GM12878 (cell line): ENCODE measurements around the gene INPP1. TPM values are rescaled to one million over a fixed set of nuclear protein-coding genes. Genes with fewer than 3 reads are reported as not detected.

ENCODE experiments used
- ATAC-seq: fragments of 200-7000 bp; cut with Tn5 transposase; 3 replicates; pipeline ENCODE4 v1.9.1; 2020; ENCODE audit warnings: mild to moderate bottlenecking, moderate library complexity
- BruUV-seq: library from RNA; stranded (reverse); fragments of 400-500 nt; replicated peaks from 2 replicates; lab custom pipeline; 2021; lab: Mats Ljungman, UMichigan
- CTCF ChIA-PET: fragments of 300-600 bp; sonication (Branson Sonifier 250); formaldehyde crosslinking; extraction: SDS; loops from one replicate; lab custom pipeline; 2021; ENCODE audit warnings: inconsistent platforms; lab: Yijun Ruan, JAX
- POLR2A ChIA-PET: fragments of 350-600 bp; formaldehyde crosslinking; extraction: SDS; loops from one replicate; lab custom pipeline; 2021; ENCODE audit warnings: inconsistent platforms; lab: Charles Lee
- RAD21 ChIA-PET: fragments of 300-600 bp; sonication (Branson Sonifier 250); formaldehyde crosslinking; loops from one replicate; lab custom pipeline; 2023; ENCODE audit warnings: antibody characterized with exemption; ENCODE audit not compliant: unreplicated experiment; lab: Charles Lee
- SMC1A ChIA-PET: fragments of 300-600 bp; sonication (Branson Sonifier 250); formaldehyde crosslinking; loops from one replicate; lab custom pipeline; 2023; ENCODE audit not compliant: unreplicated experiment, uncharacterized antibody; lab: Charles Lee
- DNase-seq: peaks from one replicate; pipeline ENCODE4 v3.0.0-alpha.2; 2011; ENCODE audit warnings: low read depth, low spot score
- FAIRE-seq: peaks from 3 replicates; lab custom pipeline; 2011; peaks lifted over from hg19 to GRCh38; lab: Jason Lieb, UNC
- H2AFZ ChIP-seq: 2 replicates; pipeline ENCODE4 v1.6.0; 2011; ENCODE audit warnings: low read depth, low read length, control low read depth; ENCODE audit not compliant: control insufficient read depth
- H3K27ac ChIP-seq: 2 replicates; pipeline ENCODE4 v1.5.1; 2011; ENCODE audit warnings: control low read depth; ENCODE audit not compliant: control insufficient read depth, insufficient read depth
- H3K27me3 ChIP-seq, 2 experiments: replicated peaks in 1 of 2; 2 replicates each; pipeline versions ENCODE4 v1.6.0 to v1.6.1; 2011; ENCODE audit warnings: low read length in 1 of 2; ENCODE audit not compliant: control insufficient read depth in 2 of 2, insufficient read depth in 2 of 2
- H3K36me3 ChIP-seq, 2 experiments: 2 replicates each; pipeline ENCODE4 v1.5.1; 2011; ENCODE audit warnings: low read length in 1 of 2; ENCODE audit not compliant: control insufficient read depth in 2 of 2, insufficient read depth in 2 of 2
- H3K4me1 ChIP-seq: 2 replicates; pipeline ENCODE4 v1.6.1; 2011; ENCODE audit warnings: mild to moderate bottlenecking, low read length, moderate library complexity, mixed read lengths; ENCODE audit not compliant: control insufficient read depth, insufficient read depth
- H3K4me2 ChIP-seq: 2 replicates; pipeline ENCODE4 v1.6.0; 2011; ENCODE audit warnings: control low read depth; ENCODE audit not compliant: control insufficient read depth, insufficient read depth
- H3K4me3 ChIP-seq: fragments of 200-600 bp; sonication (generic); 2 replicates; pipeline ENCODE4 v1.5.1; 2016
- H3K79me2 ChIP-seq: 2 replicates; pipeline ENCODE4 v1.6.0; 2011; ENCODE audit warnings: low read length; ENCODE audit not compliant: control insufficient read depth, insufficient read depth
- H3K9ac ChIP-seq: 2 replicates; pipeline ENCODE4 v1.8.0; 2011; ENCODE audit warnings: low read length, control low read depth, mixed read lengths; ENCODE audit not compliant: control insufficient read depth, insufficient read depth
- H3K9me3 ChIP-seq: replicated peaks from 3 replicates; pipeline ENCODE4 v1.5.1; 2011; ENCODE audit warnings: mild to moderate bottlenecking, low read length; ENCODE audit not compliant: control insufficient read depth, insufficient read depth
- H4K20me1 ChIP-seq: 2 replicates; pipeline ENCODE4 v1.6.0; 2011; ENCODE audit not compliant: control insufficient read depth, insufficient read depth
- ASH2L ChIP-seq: fragments of 300-600, 200-600 bp; sonication (generic); IDR thresholded peaks from 2 replicates; pipeline ENCODE4 v1.6.1; 2017; ENCODE audit warnings: low read depth, mild to moderate bottlenecking, borderline replicate concordance
- ATF3 ChIP-seq: IDR thresholded peaks from 2 replicates; pipeline ENCODE4 v1.6.1; 2011; ENCODE audit warnings: low read depth, mild to moderate bottlenecking, low read length, moderate library complexity, borderline replicate concordance; ENCODE audit errors: extremely low read depth
- BCL11A ChIP-seq: IDR thresholded peaks from 2 replicates; pipeline ENCODE4 v1.6.1; 2011; ENCODE audit warnings: low read depth, low read length
- BMI1 ChIP-seq: fragments of 450-650 bp; IDR thresholded peaks from 2 replicates; pipeline ENCODE4 v1.6.1; 2016; ENCODE audit warnings: mild to moderate bottlenecking, moderate library complexity, borderline replicate concordance
- CBX3 ChIP-seq: fragments of 200-600 bp; sonication (generic); IDR thresholded peaks from 2 replicates; pipeline ENCODE4 v1.6.1; 2016; ENCODE audit warnings: low read depth, borderline replicate concordance
- CTCF ChIP-seq, 3 experiments: IDR thresholded peaks in 2 of 3; conservative IDR thresholded peaks in 1 of 3; 2 replicates each; pipeline ENCODE4 v1.5.1; 2011; ENCODE audit warnings: low read depth in 3 of 3, low read length in 3 of 3, mild to moderate bottlenecking in 3 of 3, control low read depth in 2 of 3, moderate library complexity in 2 of 3, inconsistent platforms in 1 of 3, mixed read lengths in 1 of 3; ENCODE audit not compliant: control insufficient read depth in 2 of 3, insufficient read depth in 1 of 3; ENCODE audit errors: extremely low read depth in 1 of 3
- E2F4 ChIP-seq: IDR thresholded peaks from 2 replicates; pipeline ENCODE4 v1.6.1; 2012; ENCODE audit warnings: low read depth, low read length, improper control_type of control experiment
- IKZF2 ChIP-seq, 2 experiments: fragments of 450-650 bp; IDR thresholded peaks; 2 replicates each; pipeline ENCODE4 v1.6.1; 2017; ENCODE audit warnings: mild to moderate bottlenecking in 2 of 2, moderate library complexity in 2 of 2
- IRF5 ChIP-seq: fragments of 450-650 bp; IDR thresholded peaks from 2 replicates; pipeline ENCODE4 v1.6.1; 2017; ENCODE audit warnings: borderline replicate concordance
- MLLT1 ChIP-seq: fragments of 450-650 bp; IDR thresholded peaks from 2 replicates; pipeline ENCODE4 v1.6.1; 2016; ENCODE audit warnings: mild to moderate bottlenecking
- MTA3 ChIP-seq: IDR thresholded peaks from 2 replicates; pipeline ENCODE4 v1.6.1; 2012; ENCODE audit warnings: low read length, inconsistent platforms, borderline replicate concordance
- NR2C2 ChIP-seq: IDR thresholded peaks from 2 replicates; pipeline ENCODE4 v1.6.1; 2011; ENCODE audit warnings: borderline replicate concordance, low read depth; ENCODE audit not compliant: control insufficient read depth, insufficient read length
- RAD51 ChIP-seq: fragments of 450-650 bp; IDR thresholded peaks from 2 replicates; pipeline ENCODE4 v1.6.1; 2016; ENCODE audit warnings: moderate library complexity, mild to moderate bottlenecking, inconsistent platforms
- RUNX3 ChIP-seq: IDR thresholded peaks from 2 replicates; pipeline ENCODE4 v1.6.1; 2012; ENCODE audit warnings: low read length, inconsistent platforms
- SREBF2 ChIP-seq: IDR thresholded peaks from 2 replicates; pipeline ENCODE4 v1.6.1; 2012; ENCODE audit warnings: mild to moderate bottlenecking, low read length
- TBL1XR1 ChIP-seq: IDR thresholded peaks from 2 replicates; pipeline ENCODE4 v1.6.1; 2012; ENCODE audit warnings: low read depth, low read length, improper control_type of control experiment
- YBX1 ChIP-seq: fragments of 450-650 bp; IDR thresholded peaks from 2 replicates; pipeline ENCODE4 v1.6.1; 2016; ENCODE audit warnings: antibody characterized with exemption
- WGBS: methylation state at CpG from one replicate; pipeline ENCODE4 v1.1.6; 2016; ENCODE audit warnings: low lambda C conversion rate; ENCODE audit not compliant: insufficient replicate concordance, insufficient coverage; ENCODE audit errors: missing lambda C conversion rate; 5-methylcytosine and 5-hydroxymethylcytosine counted together
- in situ Hi-C: fragments of 300-500 bp; cut with MboI; formaldehyde crosslinking; loops from 9 replicates; pipeline ENCODE4 v1.14.3; 2018; ENCODE audit warnings: mixed read lengths
- intact Hi-C: fragments of 100-400 bp; cut with micrococcal nuclease; formaldehyde crosslinking; loops from one replicate; pipeline ENCODE4 v1.14.2; 2022; ENCODE audit not compliant: unreplicated experiment
- polyA plus RNA-seq, 11 experiments: library from polyadenylated mRNA; depleted of rRNA in 4 of 11; unstranded in 6 of 11; stranded (reverse) in 5 of 11; fragments of >200 nt; fragmentation: Nextera tagmentation in 4 of 11; fragmentation: Illumina TruSeq in 1 of 11; extraction: Ambion mirVana in 4 of 11; extraction: Trizol in 1 of 11; gene quantifications; 1 replicate in 1 of 11; 2 replicates in 10 of 11; pipeline versions ENCODE4 v1.2.1 to v1.2.3, GENCODE V29; 2011 to 2016; ENCODE audit warnings: inconsistent platforms in 2 of 11, missing spikeins in 2 of 11, low read depth in 1 of 11
- total RNA-seq, 4 experiments: library from RNA; depleted of rRNA in 3 of 4; stranded (reverse); fragments of >200 nt in 3 of 4; fragmentation: Illumina TruSeq in 1 of 4; extraction: Trizol in 1 of 4; gene quantifications; 2 replicates each; pipeline versions ENCODE4 v1.2.1 to v1.2.3, GENCODE V29; 2013 to 2021

Gene INPP1
- total and polyA plus RNA-seq, 10 of the 15 experiments (the other 5 are each of a cell fraction or from before 2014, with no cell fraction given), result 3.3 to 17.9 (median 11.1) TPM

- TF ChIP-seq CTCF (IDR thresholded peaks at IDR 0.05 in 2 of 3, conservative IDR thresholded peaks at IDR 0.05 in 1 of 3; ENCODE audit: control insufficient read depth in 2 of 3, extremely low read depth in 1 of 3, insufficient read depth in 1 of 3, low read depth in 3 of 3, low read length in 3 of 3) (no peak), SREBF2 (no peak), CBX3 (no peak), E2F4 (no peak), YBX1 (no peak)
Measured at GRCh38 chr2:190406805-190407204, 63.4 kb downstream of the INPP1 start (continued).

GRCh38 chr2:190407246-190407661 lies 63.9 kb downstream of the INPP1 start:
- Histone ChIP-seq H3K27ac (0 out of 2 replicates have a peak overlapping the region, but pooled peaks have one; percentile 83), H3K4me3 (peak overlapping the region; percentile 77; the same call in 1 of the 2 replicates), H3K79me2 (peaks cover 21% of the 10 kb centered on the region), H3K27me3 (no peaks in the 10 kb centered on the region), H3K4me1 (no peaks in the 10 kb centered on the region; the same call in 1 of the 2 replicates), H3K9me3 (no peaks in the 10 kb centered on the region), H4K20me1 (no peaks in the 10 kb centered on the region), H2AFZ (peak overlapping the region; percentile 80), H3K9ac (peak overlapping the region; percentile 96), H3K4me2 (peak overlapping the region; percentile 82), H3K36me3 (no peaks in the 10 kb centered on the region)
- 48% methylated on average over 11 of the region's 11 CpGs for WGBS
- ChIA-PET SMC1A (interaction anchor here (0.5 to 1.7 kb wide), 13 partner anchors 8 to 318 kb away, joined by 3 to 6 read pairs (median 3); no protein-coding TSS in a partner anchor), CTCF (interaction anchor here (1.0 to 1.5 kb wide), 4 partner anchors 8 to 24 kb away, joined by 3 to 7 read pairs (median 4); no protein-coding TSS in a partner anchor), RAD21 (interaction anchor here (0.5 to 1.1 kb wide), 2 partner anchors 9 to 138 kb away, joined by 3 read pairs; no protein-coding TSS in a partner anchor), POLR2A (interaction anchor here (1.0 kb wide), 1 partner anchor 127 kb away, joined by 6 read pairs; the partner anchor contains the start of gene NEMP2)
- DNase-seq, result no peak
- intact Hi-C loops (loop anchor here (5.0 kb wide), 1 partner anchor 125 kb away; the partner anchor contains the start of gene NEMP2), in situ Hi-C loops (no loop called here)
- no TSS peak for BruUV-seq
- no peak for ATAC-seq
- FAIRE-seq, result no peak
- TF ChIP-seq ATF3 (no peak), IRF5 (no peak), ASH2L (no peak), NR2C2 (no peak), MTA3 (no peak), MLLT1 (peak; percentile 83; the same call in 1 of the 2 replicates), IKZF2 (IDR thresholded peaks at IDR 0.05) (no peak), BMI1 (no peak), BCL11A (no peak), TBL1XR1 (no peak), RUNX3 (0 out of 2 replicates have a peak, but pooled peaks have one; percentile 2), RAD51 (no peak)
